Glutamatergic neuron (in vitro differentiated cells): ENCODE results near the gene RBM4. TPM values are rescaled to one million over a fixed set of nuclear protein-coding genes. Genes with fewer than 3 reads are reported as not detected.

Source experiments
- DNase-seq: peaks from one replicate; pipeline ENCODE4 v3.0.0; 2022
- H3K27ac Mint-ChIP-seq: one replicate; pipeline ENCODE4 v1.8.0; 2020; ENCODE audit warnings: mild to moderate bottlenecking, mixed read lengths, inconsistent platforms; ENCODE audit not compliant: unreplicated experiment
- H3K27me3 Mint-ChIP-seq: one replicate; pipeline ENCODE4 v1.8.0; 2020; ENCODE audit warnings: mild to moderate bottlenecking, moderate library complexity, mixed read lengths, inconsistent platforms; ENCODE audit not compliant: unreplicated experiment
- H3K36me3 Mint-ChIP-seq: one replicate; pipeline ENCODE4 v1.8.0; 2020; ENCODE audit warnings: mild to moderate bottlenecking, mixed read lengths, inconsistent platforms; ENCODE audit not compliant: unreplicated experiment
- H3K4me1 Mint-ChIP-seq: one replicate; pipeline ENCODE4 v1.8.0; 2020; ENCODE audit warnings: mild to moderate bottlenecking, low read depth, mixed read lengths, inconsistent platforms; ENCODE audit not compliant: unreplicated experiment
- H3K4me3 Mint-ChIP-seq: one replicate; pipeline ENCODE4 v1.8.0; 2020; ENCODE audit warnings: mild to moderate bottlenecking, mixed read lengths, inconsistent platforms; ENCODE audit not compliant: unreplicated experiment
- H3K9me3 Mint-ChIP-seq: one replicate; pipeline ENCODE4 v1.8.0; 2020; ENCODE audit warnings: mild to moderate bottlenecking, moderate library complexity, mixed read lengths, inconsistent platforms; ENCODE audit not compliant: unreplicated experiment
- total RNA-seq: library from RNA; stranded (reverse); fragmentation: NEBNext Ultra II Directional; extraction: Animal tissue kit (Norgen Biotek cat#: 25700); gene quantifications from one replicate; pipeline ENCODE4 v1.2.1, GENCODE V29; 2021; ENCODE audit not compliant: unreplicated experiment
- TF ChIP-seq, protein P1 (sequence below): fragments of 200-600 bp; sonication (generic); IDR thresholded peaks from one replicate; pipeline ENCODE4 v1.5.0; 2021; ENCODE audit not compliant: partially characterized antibody, unreplicated experiment

The RBM4 gene
- total RNA-seq, 1 donor from 2014 or later, result 244 TPM

DNA sequence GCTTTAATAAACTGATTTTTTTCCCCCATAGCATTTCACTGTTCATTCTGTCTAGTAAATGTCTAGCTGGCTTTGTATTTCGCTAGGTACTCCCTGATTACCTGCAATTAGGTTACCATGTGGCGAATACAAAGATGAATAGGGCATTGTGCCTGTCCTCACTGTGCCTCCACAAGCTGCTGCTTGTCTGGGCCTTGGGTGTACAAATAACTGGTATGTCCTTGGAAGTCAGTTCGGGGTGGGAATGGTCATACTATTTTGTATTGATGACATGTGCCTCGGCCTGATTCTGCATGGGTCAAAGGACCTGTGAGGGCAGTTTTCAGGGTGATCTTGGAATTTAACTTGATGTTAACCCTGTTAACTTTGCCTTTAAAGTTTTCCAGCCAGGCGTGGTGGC lies 11.4 kb downstream of the RBM4 start:
- Mint-ChIP-seq H3K9me3 (peaks cover 3% of the 10 kb centered on the region), H3K4me1 (peaks cover 13% of the 10 kb centered on the region), H3K27me3 (peaks cover 2% of the 10 kb centered on the region), H3K36me3 (no peaks in the 10 kb centered on the region), H3K27ac (no peak overlapping the region), H3K4me3 (no peak overlapping the region)
- TF ChIP-seq, protein P1, sequence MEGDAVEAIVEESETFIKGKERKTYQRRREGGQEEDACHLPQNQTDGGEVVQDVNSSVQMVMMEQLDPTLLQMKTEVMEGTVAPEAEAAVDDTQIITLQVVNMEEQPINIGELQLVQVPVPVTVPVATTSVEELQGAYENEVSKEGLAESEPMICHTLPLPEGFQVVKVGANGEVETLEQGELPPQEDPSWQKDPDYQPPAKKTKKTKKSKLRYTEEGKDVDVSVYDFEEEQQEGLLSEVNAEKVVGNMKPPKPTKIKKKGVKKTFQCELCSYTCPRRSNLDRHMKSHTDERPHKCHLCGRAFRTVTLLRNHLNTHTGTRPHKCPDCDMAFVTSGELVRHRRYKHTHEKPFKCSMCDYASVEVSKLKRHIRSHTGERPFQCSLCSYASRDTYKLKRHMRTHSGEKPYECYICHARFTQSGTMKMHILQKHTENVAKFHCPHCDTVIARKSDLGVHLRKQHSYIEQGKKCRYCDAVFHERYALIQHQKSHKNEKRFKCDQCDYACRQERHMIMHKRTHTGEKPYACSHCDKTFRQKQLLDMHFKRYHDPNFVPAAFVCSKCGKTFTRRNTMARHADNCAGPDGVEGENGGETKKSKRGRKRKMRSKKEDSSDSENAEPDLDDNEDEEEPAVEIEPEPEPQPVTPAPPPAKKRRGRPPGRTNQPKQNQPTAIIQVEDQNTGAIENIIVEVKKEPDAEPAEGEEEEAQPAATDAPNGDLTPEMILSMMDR, result no peak
- no peak for DNase-seq

DNA sequence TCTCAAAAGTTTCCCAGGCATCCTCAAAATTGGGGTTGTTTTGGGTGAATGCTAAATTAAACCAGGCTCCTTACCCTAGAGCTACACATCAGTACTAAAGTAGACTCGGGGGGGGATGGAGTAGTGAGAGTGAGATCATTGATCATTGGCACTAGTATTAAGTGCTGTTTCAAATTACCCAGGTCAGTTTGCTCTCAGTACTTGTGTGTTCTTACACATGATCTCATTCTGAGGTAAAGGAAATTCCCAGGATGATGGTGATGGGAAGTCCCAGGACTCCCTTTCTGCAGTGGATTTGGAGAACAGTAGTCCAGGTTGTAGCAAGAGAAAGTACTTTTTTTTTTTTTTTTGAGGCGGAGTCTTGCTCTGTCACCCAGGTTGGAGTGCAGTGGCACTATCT lies 12.5 kb downstream of the RBM4 start:
- Mint-ChIP-seq H3K4me3 (no peak overlapping the region), H3K27ac (no peak overlapping the region), H3K27me3 (peaks cover 2% of the 10 kb centered on the region), H3K4me1 (peaks cover 3% of the 10 kb centered on the region), H3K9me3 (peaks cover 3% of the 10 kb centered on the region), H3K36me3 (no peaks in the 10 kb centered on the region)
- TF ChIP-seq, protein P1, result no peak
- DNase-seq, result no peak

DNA sequence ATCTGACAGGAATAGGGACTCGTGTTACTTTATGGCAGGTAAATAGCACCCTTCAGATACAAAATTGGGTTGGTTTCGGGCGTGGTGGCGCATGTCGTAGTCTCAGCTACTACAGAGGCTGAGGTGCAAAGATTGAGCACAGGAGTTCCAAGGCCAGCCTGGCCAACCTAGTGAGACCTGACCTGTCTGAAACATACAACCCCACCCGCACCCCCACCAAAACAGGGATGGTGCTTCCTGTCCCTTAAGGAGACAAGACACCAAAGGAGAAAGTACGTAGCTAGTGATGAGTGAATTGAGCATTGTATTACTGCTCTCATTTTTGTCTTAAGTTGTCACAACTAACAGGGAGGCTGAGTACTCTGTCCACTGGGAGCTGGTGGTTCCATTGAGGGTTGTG lies 14.1 kb downstream of the RBM4 start:
- DNase-seq, result no peak
- peaks cover 2% of the 10 kb centered on the region for H3K27me3 Mint-ChIP-seq
- no peak overlapping the region for H3K4me3 Mint-ChIP-seq
- no peaks in the 10 kb centered on the region for H3K4me1 Mint-ChIP-seq
- no peak overlapping the region for H3K27ac Mint-ChIP-seq
- peaks cover 1% of the 10 kb centered on the region for H3K9me3 Mint-ChIP-seq
- no peaks in the 10 kb centered on the region for H3K36me3 Mint-ChIP-seq
- TF ChIP-seq, protein P1, result no peak

DNA sequence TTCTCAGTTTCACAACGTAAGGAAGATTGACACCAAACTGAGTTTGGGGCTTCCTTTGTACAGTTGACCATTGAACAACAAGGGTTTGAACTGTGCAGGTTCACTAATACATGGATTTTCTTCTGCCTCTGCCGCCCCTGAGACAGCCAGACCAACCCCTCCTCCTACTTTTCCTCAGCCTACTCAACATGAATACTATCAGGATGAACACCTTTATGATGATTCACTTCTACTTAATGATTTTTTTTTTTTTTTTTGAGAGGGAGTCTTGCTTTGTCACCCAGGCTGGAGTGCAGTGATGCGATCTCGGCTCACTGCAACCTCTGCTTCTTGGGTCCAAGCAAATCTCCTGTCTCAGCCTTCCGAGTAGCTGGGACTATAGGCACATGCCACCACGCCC lies 14.6 kb downstream of the RBM4 start:
- no peak for DNase-seq
- Mint-ChIP-seq H3K4me3 (no peak overlapping the region), H3K4me1 (no peaks in the 10 kb centered on the region), H3K27ac (no peak overlapping the region), H3K27me3 (peaks cover 2% of the 10 kb centered on the region), H3K9me3 (peaks cover 1% of the 10 kb centered on the region), H3K36me3 (no peaks in the 10 kb centered on the region)
- TF ChIP-seq, protein P1, result no peak

DNA sequence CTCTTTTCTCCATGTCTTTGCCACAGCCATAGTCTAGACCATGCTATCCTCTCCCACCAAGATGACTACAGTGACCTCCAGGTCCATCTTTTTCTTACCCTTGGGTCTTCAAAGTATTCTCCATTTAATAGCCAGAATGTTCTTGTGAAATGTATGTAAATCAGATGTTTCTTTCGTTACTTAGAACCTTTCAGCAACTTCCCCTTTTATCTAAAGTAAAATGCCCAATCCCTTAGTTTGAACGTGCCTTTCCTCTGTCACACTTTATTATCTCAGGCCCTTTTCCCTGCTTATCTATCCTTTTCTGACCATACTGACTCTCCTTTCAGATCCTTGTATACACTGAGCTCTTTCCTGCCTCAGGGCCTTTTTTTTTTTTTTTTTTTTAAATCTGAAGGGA lies 21.3 kb downstream of the RBM4 start:
- TF ChIP-seq, protein P1, result no peak
- peaks cover 2% of the 10 kb centered on the region for H3K27me3 Mint-ChIP-seq
- no peaks in the 10 kb centered on the region for H3K36me3 Mint-ChIP-seq
- H3K27ac Mint-ChIP-seq, result no peak overlapping the region
- no peaks in the 10 kb centered on the region for H3K4me1 Mint-ChIP-seq
- H3K4me3 Mint-ChIP-seq, result no peak overlapping the region
- H3K9me3 Mint-ChIP-seq, result peaks cover 1% of the 10 kb centered on the region
- DNase-seq, result no peak
